ENCODE results near the gene KMO.

- TF ChIP-seq POLR2A (IDR thresholded peaks at IDR 0.05) (no peak), CTCF (IDR thresholded peaks at IDR 0.05) (no peak)
Observed at GRCh38 chr1:241536304-241536703, 4.1 kb downstream of the KMO start.

Measured in adrenal gland (tissue), 5 donors.